ENCODE results near the gene ITGA7.
A peak's percentile ranks its signal among the peaks of the same experiment; 100 is the strongest.

DNA sequence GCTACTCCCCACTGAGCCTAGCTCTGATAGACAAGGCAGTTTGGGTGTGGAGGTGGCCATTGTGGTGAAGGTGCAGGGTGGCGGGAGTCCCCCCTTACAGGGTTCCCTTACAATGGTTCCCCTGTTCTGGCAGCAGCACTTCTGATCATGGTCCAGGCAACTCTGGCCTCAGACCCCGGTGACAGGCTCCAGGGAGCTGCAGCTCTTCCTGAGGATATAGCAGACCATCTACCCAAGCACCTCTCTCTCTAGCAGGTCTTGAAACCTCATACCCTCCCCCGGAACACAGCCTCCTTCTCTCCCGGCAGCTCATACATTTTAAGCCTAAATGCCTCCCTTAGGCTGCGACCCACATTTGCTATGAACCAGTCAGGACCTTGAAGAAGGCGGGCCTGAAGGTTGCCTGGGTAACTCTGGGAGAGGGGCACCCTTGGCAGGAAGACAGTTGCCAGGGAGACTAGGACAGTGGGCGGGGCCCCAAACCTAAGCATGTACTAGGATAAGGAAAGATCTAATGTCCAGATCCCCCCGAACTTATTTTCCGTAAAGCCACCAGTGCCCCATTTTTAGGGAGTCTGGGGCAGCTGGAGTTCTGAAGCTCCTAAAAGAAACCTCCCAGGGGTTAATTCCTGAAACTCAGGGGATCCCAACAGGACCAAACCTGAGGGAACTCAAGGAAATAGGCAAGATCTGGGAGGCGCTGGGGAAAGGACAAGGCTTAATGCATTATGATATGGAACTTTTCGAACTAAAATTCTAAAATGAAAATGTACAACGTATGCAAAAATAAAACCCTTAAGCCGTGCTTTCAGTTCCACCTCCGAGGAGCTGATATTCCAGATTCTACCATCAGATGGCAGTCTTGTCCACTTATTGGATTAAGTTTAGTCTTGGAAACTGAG, 30.7 kb upstream of the ITGA7 start:
- TF ChIP-seq, protein P1, sequence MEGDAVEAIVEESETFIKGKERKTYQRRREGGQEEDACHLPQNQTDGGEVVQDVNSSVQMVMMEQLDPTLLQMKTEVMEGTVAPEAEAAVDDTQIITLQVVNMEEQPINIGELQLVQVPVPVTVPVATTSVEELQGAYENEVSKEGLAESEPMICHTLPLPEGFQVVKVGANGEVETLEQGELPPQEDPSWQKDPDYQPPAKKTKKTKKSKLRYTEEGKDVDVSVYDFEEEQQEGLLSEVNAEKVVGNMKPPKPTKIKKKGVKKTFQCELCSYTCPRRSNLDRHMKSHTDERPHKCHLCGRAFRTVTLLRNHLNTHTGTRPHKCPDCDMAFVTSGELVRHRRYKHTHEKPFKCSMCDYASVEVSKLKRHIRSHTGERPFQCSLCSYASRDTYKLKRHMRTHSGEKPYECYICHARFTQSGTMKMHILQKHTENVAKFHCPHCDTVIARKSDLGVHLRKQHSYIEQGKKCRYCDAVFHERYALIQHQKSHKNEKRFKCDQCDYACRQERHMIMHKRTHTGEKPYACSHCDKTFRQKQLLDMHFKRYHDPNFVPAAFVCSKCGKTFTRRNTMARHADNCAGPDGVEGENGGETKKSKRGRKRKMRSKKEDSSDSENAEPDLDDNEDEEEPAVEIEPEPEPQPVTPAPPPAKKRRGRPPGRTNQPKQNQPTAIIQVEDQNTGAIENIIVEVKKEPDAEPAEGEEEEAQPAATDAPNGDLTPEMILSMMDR (IDR thresholded peaks at IDR 0.05), result peak; percentile 96
- TF ChIP-seq EZH2 (IDR thresholded peaks at IDR 0.05) (no peak), EZH2phosphoT487 (IDR thresholded peaks at IDR 0.05) (no peak)

Data from neural progenitor cell (in vitro differentiated cells).